Natural killer cell (primary cell): ENCODE results near the gene TUBA4A. TPM values are rescaled to one million over a fixed set of nuclear protein-coding genes. Genes with fewer than 3 reads are reported as not detected.

ENCODE experiments used
- ATAC-seq, 3 donors: fragments of 150-1000 bp in 2 of 3; fragments of 200-7000 bp in 1 of 3; cut with Tn5 transposase; 1 replicate in 1 of 3; 2 replicates in 2 of 3; pipeline ENCODE4 v1.10.0; 2021; ENCODE audit warnings: mild to moderate bottlenecking in 2 of 3, moderate library complexity in 2 of 3
- DNase-seq, 2 donors: peaks; one replicate each; pipeline versions ENCODE4 v3.0.0 to v3.0.0-alpha.2; 2013 to 2021; ENCODE audit warnings: mixed read lengths in 1 of 2
- H3K27ac ChIP-seq: one replicate; pipeline ENCODE4 v1.5.1; 2013; ENCODE audit warnings: mild to moderate bottlenecking, low read length
- H3K27me3 ChIP-seq: one replicate; pipeline ENCODE4 v1.6.1; 2013; ENCODE audit warnings: low read length; ENCODE audit not compliant: control insufficient read depth, insufficient read depth
- H3K36me3 ChIP-seq: one replicate; pipeline ENCODE4 v1.6.1; 2013; ENCODE audit warnings: low read length; ENCODE audit not compliant: control insufficient read depth, insufficient read depth
- H3K4me1 ChIP-seq: one replicate; pipeline ENCODE4 v1.6.1; 2013; ENCODE audit warnings: low read length; ENCODE audit not compliant: control insufficient read depth, insufficient read depth
- H3K4me3 ChIP-seq: one replicate; pipeline ENCODE4 v1.5.1; 2013; ENCODE audit warnings: low read length
- H3K9me3 ChIP-seq: one replicate; pipeline ENCODE4 v1.6.1; 2013; ENCODE audit warnings: low read length; ENCODE audit not compliant: control insufficient read depth, insufficient read depth
- H3K27ac Mint-ChIP-seq, 2 donors: one replicate each; pipeline ENCODE4 v1.8.0; 2022; ENCODE audit warnings: mild to moderate bottlenecking in 2 of 2, mixed read lengths in 2 of 2, moderate library complexity in 1 of 2
- H3K27me3 Mint-ChIP-seq, 2 donors: one replicate each; pipeline ENCODE4 v1.8.0; 2022; ENCODE audit warnings: low read depth in 2 of 2, mixed read lengths in 2 of 2
- H3K36me3 Mint-ChIP-seq: one replicate; pipeline ENCODE4 v1.8.0; 2022; ENCODE audit warnings: mixed read lengths
- H3K4me1 Mint-ChIP-seq, 2 donors: one replicate each; pipeline ENCODE4 v1.8.0; 2022; ENCODE audit warnings: mixed read lengths in 2 of 2
- H3K4me3 Mint-ChIP-seq: one replicate; pipeline ENCODE4 v1.8.0; 2022; ENCODE audit warnings: mild to moderate bottlenecking, moderate library complexity, mixed read lengths
- H3K9me3 Mint-ChIP-seq, 2 donors: one replicate each; pipeline ENCODE4 v1.8.0; 2022; ENCODE audit warnings: mixed read lengths in 2 of 2
- WGBS: methylation state at CpG from one replicate; pipeline ENCODE4 v1.1.7; 2013; ENCODE audit warnings: missing lambda C conversion rate; ENCODE audit not compliant: insufficient coverage; 5-methylcytosine and 5-hydroxymethylcytosine counted together
- intact Hi-C: fragments of 100-400 bp; cut with micrococcal nuclease; formaldehyde crosslinking; loops from one replicate; pipeline ENCODE4 v1.14.2; 2022
- total RNA-seq, 4 donors: library from RNA; stranded (reverse); fragments of 120-200 nt in 1 of 4; gene quantifications; one replicate each; pipeline versions ENCODE4 v1.2.3 to v1.2.4, GENCODE V29; 2013 to 2022
- TF ChIP-seq, protein P1 (sequence below): fragments of 200-600 bp; IDR thresholded peaks from one replicate; pipeline ENCODE4 v1.8.0; 2022; ENCODE audit warnings: antibody characterized with exemption

TUBA4A gene
- total RNA-seq, 3 donors from 2014 or later (not counting 1 experiment from before 2014, with no cell fraction given): 145 to 188 (median 146) TPM

DNA sequence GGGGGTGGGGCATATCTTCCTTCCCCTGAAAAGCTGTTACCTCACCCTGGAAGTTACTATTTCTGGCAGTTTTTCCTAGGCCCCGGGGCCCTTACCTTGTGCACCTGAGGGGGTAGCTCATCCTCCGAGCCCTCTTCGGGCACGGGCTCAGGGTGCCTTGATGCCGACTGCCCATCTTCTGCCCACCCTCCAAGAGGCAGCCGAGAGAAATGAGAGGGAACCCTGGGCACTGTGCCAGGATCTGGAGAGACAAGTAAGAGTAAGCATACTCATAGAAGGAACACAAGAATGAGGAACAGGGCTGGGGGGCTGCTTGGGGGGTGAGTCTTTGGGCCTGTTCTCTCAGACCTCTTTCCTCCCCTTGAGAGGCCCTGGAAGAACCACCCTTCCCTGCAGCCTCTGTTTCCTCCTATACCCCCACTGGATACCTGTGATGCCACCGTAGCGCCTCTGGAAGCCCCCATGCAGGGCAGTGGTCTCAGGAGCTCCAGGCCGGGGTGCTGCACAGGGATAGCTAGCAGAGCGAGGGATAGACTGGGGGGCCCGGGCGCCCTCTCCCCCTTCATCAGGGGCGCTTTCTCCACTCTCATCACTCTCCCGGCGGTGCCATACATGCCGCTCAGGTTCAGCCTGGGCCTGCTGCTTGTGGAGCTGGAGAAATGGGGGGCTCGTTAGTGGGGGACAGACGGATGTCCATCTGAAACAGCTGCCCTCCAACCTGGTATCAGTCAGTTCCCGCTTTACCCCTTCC, 32.9 kb downstream of the TUBA4A start:
- Mint-ChIP-seq H3K4me1 (peaks cover 6 to 28% of the 10 kb centered on the region in 2 donors), H3K9me3 (no peaks in the 10 kb centered on the region), H3K4me3 (no peak overlapping the region), H3K27ac (peak overlapping the region in 1 of 2 donors; percentile 8), H3K27me3 (no peaks in the 10 kb centered on the region), H3K36me3 (peaks cover 7% of the 10 kb centered on the region)
- peaks cover 33% of the 10 kb centered on the region for H3K4me1 ChIP-seq
- peaks cover 55% of the 10 kb centered on the region for H3K36me3 ChIP-seq
- ATAC-seq: no peak
- TF ChIP-seq, protein P1, sequence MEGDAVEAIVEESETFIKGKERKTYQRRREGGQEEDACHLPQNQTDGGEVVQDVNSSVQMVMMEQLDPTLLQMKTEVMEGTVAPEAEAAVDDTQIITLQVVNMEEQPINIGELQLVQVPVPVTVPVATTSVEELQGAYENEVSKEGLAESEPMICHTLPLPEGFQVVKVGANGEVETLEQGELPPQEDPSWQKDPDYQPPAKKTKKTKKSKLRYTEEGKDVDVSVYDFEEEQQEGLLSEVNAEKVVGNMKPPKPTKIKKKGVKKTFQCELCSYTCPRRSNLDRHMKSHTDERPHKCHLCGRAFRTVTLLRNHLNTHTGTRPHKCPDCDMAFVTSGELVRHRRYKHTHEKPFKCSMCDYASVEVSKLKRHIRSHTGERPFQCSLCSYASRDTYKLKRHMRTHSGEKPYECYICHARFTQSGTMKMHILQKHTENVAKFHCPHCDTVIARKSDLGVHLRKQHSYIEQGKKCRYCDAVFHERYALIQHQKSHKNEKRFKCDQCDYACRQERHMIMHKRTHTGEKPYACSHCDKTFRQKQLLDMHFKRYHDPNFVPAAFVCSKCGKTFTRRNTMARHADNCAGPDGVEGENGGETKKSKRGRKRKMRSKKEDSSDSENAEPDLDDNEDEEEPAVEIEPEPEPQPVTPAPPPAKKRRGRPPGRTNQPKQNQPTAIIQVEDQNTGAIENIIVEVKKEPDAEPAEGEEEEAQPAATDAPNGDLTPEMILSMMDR: no peak
- no peak overlapping the region for H3K27ac ChIP-seq
- H3K27me3 ChIP-seq: no peaks in the 10 kb centered on the region
- no peaks in the 10 kb centered on the region for H3K9me3 ChIP-seq
- DNase-seq: no peak
- H3K4me3 ChIP-seq: no peak overlapping the region
- intact Hi-C loops: no loop called here
- WGBS: 93% methylated on average over 12 of the region's 19 CpGs

- peaks cover 48% of the 10 kb centered on the region for H3K36me3 ChIP-seq
- peaks cover 6 to 20% of the 10 kb centered on the region in 2 donors for H3K4me1 Mint-ChIP-seq
- H3K9me3 ChIP-seq: no peaks in the 10 kb centered on the region
- no peaks in the 10 kb centered on the region for H3K27me3 ChIP-seq
- ATAC-seq: no peak
- H3K27ac ChIP-seq: no peak overlapping the region
- no peaks in the 10 kb centered on the region for H3K27me3 Mint-ChIP-seq
- H3K4me3 Mint-ChIP-seq: peak overlapping the region; percentile 42
- TF ChIP-seq, protein P1: no peak
- intact Hi-C loops: loop anchor here (1.0 to 2.0 kb wide), 2 partner anchors 9 to 59 kb away; partner anchors contain the start of genes ANKZF1, ATG9A and NHEJ1
- H3K36me3 Mint-ChIP-seq: peaks cover 7% of the 10 kb centered on the region
- no peaks in the 10 kb centered on the region for H3K9me3 Mint-ChIP-seq
- H3K4me3 ChIP-seq: no peak overlapping the region
- peaks cover 30% of the 10 kb centered on the region for H3K4me1 ChIP-seq
- no peak for DNase-seq
- 96% methylated on average over 18 of the region's 18 CpGs for WGBS
- H3K27ac Mint-ChIP-seq: no peak overlapping the region
These were observed 33.8 kb downstream of the TUBA4A start for GRCh38 chr2:219219784-219220532.

- TF ChIP-seq, protein P1: no peak
- Histone ChIP-seq H3K4me3 (peak within 1 kb of the TSS; percentile 46), H3K27me3 (no peaks in the 10 kb centered on the region), H3K4me1 (peaks cover 25% of the 10 kb centered on the region), H3K9me3 (no peaks in the 10 kb centered on the region), H3K36me3 (peaks cover 39% of the 10 kb centered on the region), H3K27ac (peak within 1 kb of the TSS; percentile 18)
- Mint-ChIP-seq H3K4me1 (peaks cover 6 to 17% of the 10 kb centered on the region in 2 donors), H3K36me3 (peaks cover 7% of the 10 kb centered on the region), H3K9me3 (no peaks in the 10 kb centered on the region), H3K27me3 (no peaks in the 10 kb centered on the region), H3K4me3 (peak within 1 kb of the TSS; percentile 83), H3K27ac (peak within 1 kb of the TSS; percentile 62 to 75)
- DNase-seq (peak; percentile 73 to 92), ATAC-seq (peak; percentile 83 to 89 (median 87))
- intact Hi-C loops: loop anchor here (1.0 to 2.0 kb wide), 2 partner anchors 10 to 58 kb away; partner anchors contain the start of genes ANKZF1, ATG9A and NHEJ1
- 21% methylated on average over 71 of the region's 71 CpGs for WGBS
These were observed 34.7 kb downstream of the TUBA4A start, which contains the start of gene ABCB6 for GRCh38 chr2:219218732-219219701. ABCB6 (minus strand) TSS chr2:219218958; CDS start chr2:219218673, 285 bp downstream.
